Measurements from ENCODE around the gene KCNQ1.

DNA sequence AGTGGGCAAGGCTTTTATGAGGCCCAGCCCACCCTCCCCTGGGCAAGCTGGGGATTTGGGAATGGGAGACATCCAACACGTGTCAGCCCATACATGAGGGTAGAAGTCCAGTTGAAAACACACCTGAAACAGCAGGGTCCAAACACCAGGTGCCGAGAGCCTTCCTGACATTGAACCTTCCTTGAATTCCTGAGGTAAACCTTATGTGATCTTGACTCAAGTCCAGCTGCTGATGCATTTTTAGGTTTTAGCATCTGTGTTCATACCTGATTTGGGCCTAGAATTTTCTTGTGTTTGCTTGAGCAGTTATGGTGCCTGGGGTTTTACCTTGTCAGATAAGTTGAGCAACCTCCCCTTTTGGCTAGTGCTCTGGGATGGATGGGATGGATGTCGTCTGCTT, 374.5 kb downstream of the KCNQ1 start:
- TF ChIP-seq, protein P1, sequence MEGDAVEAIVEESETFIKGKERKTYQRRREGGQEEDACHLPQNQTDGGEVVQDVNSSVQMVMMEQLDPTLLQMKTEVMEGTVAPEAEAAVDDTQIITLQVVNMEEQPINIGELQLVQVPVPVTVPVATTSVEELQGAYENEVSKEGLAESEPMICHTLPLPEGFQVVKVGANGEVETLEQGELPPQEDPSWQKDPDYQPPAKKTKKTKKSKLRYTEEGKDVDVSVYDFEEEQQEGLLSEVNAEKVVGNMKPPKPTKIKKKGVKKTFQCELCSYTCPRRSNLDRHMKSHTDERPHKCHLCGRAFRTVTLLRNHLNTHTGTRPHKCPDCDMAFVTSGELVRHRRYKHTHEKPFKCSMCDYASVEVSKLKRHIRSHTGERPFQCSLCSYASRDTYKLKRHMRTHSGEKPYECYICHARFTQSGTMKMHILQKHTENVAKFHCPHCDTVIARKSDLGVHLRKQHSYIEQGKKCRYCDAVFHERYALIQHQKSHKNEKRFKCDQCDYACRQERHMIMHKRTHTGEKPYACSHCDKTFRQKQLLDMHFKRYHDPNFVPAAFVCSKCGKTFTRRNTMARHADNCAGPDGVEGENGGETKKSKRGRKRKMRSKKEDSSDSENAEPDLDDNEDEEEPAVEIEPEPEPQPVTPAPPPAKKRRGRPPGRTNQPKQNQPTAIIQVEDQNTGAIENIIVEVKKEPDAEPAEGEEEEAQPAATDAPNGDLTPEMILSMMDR (conservative IDR thresholded peaks at IDR 0.05; ENCODE audit: low read length) = no peak
- no peak for TF ChIP-seq EZH2phosphoT487 (IDR thresholded peaks at IDR 0.05; ENCODE audit: borderline replicate concordance)

Data from Loucy (cell line).